GM21390 (cell line): ENCODE results near the gene SELENOH.
"Not testable (repeated sequence)": the region's sequence is repeated elsewhere in the genome, so short reads cannot be mapped to it uniquely, and the experiment has no call there.

Source experiments
- ATAC-seq: cut with Tn5 transposase; IDR thresholded peaks from one replicate; pipeline ENCODE4 v1.9.1; 2021; ENCODE audit not compliant: unreplicated experiment

Gene SELENOH

DNA sequence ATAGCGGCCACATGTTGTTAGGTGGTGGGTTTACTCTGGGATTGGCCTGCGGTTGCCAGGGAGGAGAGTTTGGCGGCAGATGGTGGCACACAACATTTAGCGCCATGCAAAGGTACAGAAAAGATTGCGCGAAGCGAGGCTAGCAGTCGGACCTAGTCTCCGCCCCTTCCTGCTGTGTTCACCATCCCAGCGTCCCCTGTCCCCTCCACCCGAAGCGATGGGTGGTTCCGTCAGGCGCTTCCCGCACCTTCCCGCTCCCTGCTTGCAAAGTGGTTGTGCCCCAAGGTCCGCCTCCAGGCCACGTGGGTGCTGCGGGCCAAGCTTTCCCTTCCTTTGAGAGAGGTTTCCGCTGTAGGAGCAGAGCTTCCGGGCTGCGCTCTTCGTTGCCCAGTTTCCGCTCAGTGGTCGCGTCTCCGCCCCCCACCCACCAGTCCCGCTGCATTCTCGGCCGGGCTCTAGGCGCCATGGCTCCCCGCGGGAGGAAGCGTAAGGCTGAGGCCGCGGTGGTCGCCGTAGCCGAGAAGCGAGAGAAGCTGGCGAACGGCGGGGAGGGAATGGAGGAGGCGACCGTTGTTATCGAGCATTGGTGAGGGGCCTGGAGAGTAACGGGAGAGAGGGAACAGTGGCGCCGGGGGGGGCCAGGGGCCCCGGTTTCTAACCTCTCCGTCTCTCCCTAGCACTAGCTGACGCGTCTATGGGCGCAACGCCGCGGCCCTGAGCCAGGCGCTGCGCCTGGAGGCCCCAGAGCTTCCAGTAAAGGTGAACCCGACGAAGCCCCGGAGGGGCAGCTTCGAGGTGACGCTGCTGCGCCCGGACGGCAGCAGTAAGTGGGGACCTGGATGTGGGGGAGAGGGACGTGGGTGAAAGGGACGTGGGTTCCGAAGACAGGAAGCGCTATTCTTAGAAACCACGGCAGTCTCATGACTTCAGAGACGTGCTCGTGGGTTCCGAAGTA is at the start of gene SELENOH:
SELENOH (plus strand) TSS at position 360 of the 955 bp plus-strand sequence; CDS start at position 465, 105 bp downstream.
- peak; percentile 88 for ATAC-seq

DNA sequence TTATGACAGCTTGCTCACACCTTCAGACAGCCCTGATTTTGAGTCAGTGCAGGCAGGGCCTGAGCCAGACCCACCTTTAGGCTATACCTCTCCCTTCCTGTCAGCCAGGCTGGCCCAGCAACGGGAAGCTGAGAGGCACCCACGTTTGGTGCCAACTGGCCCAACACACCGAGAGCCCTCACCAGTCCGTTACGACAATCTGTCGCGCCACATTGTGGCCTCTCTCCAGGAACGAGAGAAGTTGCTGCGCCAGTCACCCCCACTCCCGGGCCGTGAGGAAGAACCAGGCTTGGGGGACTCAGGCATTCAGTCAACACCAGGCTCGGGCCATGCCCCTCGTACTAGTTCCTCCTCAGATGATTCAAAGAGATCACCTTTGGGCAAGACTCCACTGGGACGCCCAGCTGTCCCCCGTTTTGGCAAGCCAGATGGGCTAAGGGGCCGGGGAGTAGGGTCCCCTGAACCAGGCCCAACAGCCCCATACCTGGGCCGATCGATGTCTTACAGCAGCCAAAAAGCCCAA is 42.4 kb upstream of the SELENOH start:
- no peak for ATAC-seq

- no peak for ATAC-seq
These were observed 41.5 kb upstream of the SELENOH start for GRCh38 chr11:57699813-57700212.

DNA sequence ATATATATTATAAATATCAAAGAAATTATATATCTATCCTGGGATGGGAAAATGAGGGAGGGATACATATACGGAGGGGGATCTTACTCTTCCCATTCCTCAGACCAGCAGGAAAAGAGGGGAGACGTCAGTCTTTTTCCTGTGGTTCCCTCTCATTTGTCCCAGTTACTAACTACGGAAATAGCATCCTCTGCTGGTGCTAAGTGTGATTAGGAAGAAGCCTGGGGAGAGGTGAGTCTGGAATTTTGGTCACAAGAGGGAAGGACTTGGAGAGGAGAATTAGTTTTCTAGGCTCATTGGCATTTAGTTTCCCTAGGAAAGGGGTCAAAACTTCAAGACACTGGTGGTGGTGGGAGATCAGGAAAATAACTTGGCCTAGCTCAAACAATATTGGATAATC is 40.9 kb upstream of the SELENOH start:
- ATAC-seq, result no peak

DNA sequence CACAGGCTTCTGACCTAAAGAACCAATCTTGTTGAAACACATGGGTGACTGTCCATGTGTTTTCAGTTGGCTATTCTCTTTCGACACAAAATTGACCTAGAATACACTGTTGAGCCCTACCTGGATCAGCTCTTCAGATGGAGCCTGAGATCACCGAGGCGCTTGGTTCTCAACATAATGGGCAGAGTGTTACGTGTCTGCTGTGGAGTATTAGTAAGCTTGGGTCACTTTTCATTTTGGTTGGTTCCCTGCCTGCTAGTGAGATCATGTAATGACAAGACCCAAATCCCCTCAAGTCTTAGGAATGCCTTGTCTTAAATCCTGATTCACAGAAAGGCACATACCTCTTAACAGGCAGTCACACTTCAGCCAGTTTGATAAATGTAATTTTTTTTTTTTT is 38.0 kb upstream of the SELENOH start:
- ATAC-seq, result no peak

DNA sequence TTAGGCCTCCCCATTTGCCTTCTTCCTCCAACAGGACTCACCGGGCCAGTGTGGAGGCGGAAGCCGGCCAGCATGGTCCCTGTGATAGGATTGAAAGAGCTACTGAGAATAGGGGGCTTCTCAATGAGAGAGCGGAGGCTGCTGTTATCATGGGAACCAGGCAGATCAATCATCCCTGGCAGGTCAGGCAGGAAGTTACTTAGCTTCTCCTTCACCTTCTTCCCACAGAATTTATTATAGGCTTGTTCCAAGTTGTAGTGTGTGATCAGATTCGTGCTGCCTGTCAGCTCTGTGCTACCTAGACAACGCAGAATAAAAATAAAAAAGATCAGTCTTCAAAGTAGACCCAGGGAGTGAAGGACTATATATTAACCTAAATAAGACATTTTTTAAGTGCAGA is 36.4 kb upstream of the SELENOH start:
- no peak for ATAC-seq

DNA sequence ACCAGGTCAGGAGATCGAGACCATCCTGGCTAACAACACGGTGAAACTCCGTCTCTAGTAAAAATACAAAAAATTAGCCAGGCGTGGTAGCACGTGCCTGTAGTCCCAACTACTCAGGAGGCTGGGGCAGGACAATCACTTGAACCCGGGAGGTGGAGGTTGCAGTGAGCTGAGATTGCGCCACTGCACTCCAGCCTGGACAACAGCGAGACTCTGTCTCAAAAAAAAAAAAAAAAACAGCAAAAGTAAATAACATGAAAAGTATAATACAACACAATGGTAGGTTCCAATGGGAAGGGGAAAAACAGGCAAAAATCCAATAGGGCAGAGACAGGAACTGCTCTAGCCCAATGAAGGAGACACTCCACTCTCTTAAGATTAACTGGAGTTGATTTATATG is 35.9 kb upstream of the SELENOH start:
- not testable (repeated sequence) for ATAC-seq

- ATAC-seq, result no peak
These were observed 31.4 kb upstream of the SELENOH start for GRCh38 chr11:57709802-57710367.

GRCh38 chr11:57711414-57712255 is 29.7 kb upstream of the SELENOH start, which contains the start of gene MED19:
MED19 (minus strand) TSS chr11:57712215; CDS start chr11:57712179, 36 bp downstream.
- ATAC-seq, result peak; percentile 44

GRCh38 chr11:57712256-57713150 is 28.8 kb upstream of the SELENOH start, which contains the start of gene TMX2:
TMX2 (plus strand) TSS chr11:57712593; CDS start chr11:57712619, 26 bp downstream.
- ATAC-seq, result peak; percentile 92

- no peak for ATAC-seq
These were observed 27.5 kb upstream of the SELENOH start for GRCh38 chr11:57713835-57714234.

DNA sequence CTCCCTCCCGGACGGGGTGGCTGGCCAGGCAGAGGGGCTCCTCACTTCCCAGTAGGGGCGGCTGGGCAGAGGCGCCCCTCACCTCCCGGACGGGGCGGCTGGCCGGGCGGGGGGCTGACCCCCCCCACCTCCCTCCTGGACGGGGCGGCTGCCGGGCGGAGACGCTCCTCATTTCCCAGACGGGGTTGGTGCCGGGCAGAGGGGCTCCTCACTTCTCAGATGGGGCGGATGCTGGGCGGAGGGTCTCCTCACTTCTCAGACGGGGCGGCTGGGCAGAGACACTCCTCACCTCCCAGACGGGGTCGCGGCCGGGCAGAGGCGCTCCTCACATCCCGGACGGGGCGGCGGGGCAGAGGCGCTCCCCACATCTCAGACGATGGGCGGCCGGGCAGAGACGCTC is 24.6 kb upstream of the SELENOH start:
- not testable (repeated sequence) for ATAC-seq

GRCh38 chr11:57727185-57727584 is 14.1 kb upstream of the SELENOH start:
- no peak for ATAC-seq

GRCh38 chr11:57728829-57729228 is 12.5 kb upstream of the SELENOH start:
- no peak for ATAC-seq

DNA sequence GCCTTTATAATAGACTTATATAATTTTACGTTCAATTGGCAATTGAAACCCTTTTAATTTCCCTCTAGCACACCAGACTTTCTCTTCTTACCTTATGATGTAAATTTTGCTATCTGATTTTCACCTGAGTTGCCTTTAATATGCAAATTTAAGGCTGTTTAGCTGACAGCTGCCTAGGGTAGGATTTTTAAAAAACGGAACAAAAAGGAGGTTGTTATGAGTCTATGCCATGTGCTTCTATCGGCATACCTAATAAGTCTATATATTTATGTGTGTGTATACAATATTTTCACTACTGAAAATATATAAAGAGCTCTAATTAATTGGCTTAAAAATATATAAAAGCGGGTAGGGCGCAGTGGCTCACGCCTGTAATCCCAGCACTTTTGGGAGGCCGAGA is 11.8 kb upstream of the SELENOH start:
- ATAC-seq, result no peak

GRCh38 chr11:57732661-57733060 is 8.6 kb upstream of the SELENOH start:
- ATAC-seq, result no peak

DNA sequence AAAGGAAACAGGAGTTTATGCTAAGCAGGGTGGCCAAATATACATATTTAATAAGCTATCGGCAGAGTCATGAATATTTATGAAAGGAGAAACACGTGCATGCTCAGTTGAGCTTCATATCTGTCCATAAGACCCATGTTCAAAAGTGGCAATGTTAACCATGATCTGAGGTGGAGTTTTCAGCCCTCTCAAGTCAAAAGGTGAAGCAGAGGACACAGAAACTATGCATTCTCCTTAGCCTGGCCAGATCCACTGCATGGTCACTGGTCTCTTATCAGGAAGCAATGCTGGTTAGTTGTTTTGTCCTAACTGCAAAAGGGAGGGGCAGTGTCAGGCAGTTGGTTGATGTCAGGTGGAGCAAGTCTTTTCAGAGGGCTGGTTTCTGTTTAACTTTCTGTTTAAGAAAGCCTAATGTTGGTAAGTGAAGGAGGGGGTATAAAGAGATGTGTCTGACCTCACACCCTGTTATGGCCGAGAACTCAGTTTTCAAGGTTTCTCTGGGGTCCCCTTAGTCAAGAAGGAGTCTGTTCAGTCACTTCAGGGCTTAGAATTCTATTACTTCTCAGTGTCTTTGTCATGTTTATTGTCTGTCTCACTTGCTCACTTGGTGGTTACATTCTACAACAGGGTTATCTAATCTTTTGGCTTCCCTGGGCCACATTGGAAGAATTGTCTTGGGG is 5.5 kb upstream of the SELENOH start:
- no peak for ATAC-seq

DNA sequence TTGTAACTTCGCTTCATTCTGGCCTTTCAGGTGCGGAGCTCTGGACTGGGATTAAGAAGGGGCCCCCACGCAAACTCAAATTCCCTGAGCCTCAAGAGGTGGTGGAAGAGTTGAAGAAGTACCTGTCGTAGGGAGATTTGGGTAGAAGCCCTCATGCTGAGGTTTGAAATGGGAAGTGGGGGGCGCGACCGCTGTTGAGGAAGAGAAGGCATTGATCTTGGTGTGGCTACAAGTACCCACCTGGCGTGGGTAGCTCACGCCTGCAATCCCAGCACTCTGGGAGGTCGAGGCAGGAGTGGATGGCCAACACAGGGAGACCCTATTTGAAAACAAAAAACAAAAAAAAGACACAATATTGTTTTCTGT is 779 bp downstream of the SELENOH start:
- no peak for ATAC-seq

- no peak for ATAC-seq
These were observed 3.1 kb downstream of the SELENOH start for GRCh38 chr11:57744357-57744756.
